PC-3 (cell line): Measurements from ENCODE around the gene WBP4. TPM values are rescaled to one million over a fixed set of nuclear protein-coding genes. Genes with fewer than 3 reads are reported as not detected.
"Not testable (repeated sequence)": the region's sequence is repeated elsewhere in the genome, so short reads cannot be mapped to it uniquely, and the experiment has no call there.

Experiments used
- ATAC-seq: fragments of 200-7000 bp; cut with Tn5 transposase; 2 replicates; pipeline ENCODE4 v1.9.1; 2020; ENCODE audit warnings: mild to moderate bottlenecking, moderate library complexity
- BruUV-seq: library from RNA; stranded (reverse); fragments of 400-500 nt; replicated peaks from 2 replicates; lab custom pipeline; 2021; lab: Mats Ljungman, UMichigan
- CTCF ChIA-PET: fragments of 300-600 bp; sonication (Branson Sonifier 250); formaldehyde crosslinking; loops from one replicate; lab custom pipeline; 2022; ENCODE audit warnings: antibody characterized with exemption; lab: Charles Lee
- POLR2A ChIA-PET: fragments of 300-600 bp; sonication (Branson Sonifier 250); formaldehyde crosslinking; loops from one replicate; lab custom pipeline; 2022; ENCODE audit warnings: antibody characterized with exemption; ENCODE audit not compliant: unreplicated experiment; lab: Charles Lee
- DNase-seq: peaks from one replicate; pipeline ENCODE4 v3.0.0-alpha.2; 2015
- H2AFZ ChIP-seq: fragments of 300-600 bp; sonication (generic); 2 replicates; pipeline ENCODE4 v1.6.0; 2016; ENCODE audit warnings: antibody characterized with exemption, low read length
- H3F3A ChIP-seq: fragments of 300-600 bp; sonication (generic); one replicate; pipeline ENCODE4 v1.6.0; 2017; ENCODE audit warnings: antibody characterized with exemption, low read length, control low read depth, mild to moderate bottlenecking; ENCODE audit not compliant: unreplicated experiment
- H3K27ac ChIP-seq: fragments of 300-600 bp; sonication (generic); 2 replicates; pipeline ENCODE4 v1.5.1; 2016; ENCODE audit warnings: mild to moderate bottlenecking, low read length
- H3K27me3 ChIP-seq: fragments of 300-600 bp; sonication (generic); 2 replicates; pipeline ENCODE4 v1.6.1; 2016; ENCODE audit warnings: low read length, mixed read lengths
- H3K36me3 ChIP-seq: fragments of 300-600 bp; sonication (generic); 2 replicates; pipeline ENCODE4 v1.6.1; 2016; ENCODE audit warnings: low read depth, mixed run types, low read length, mixed read lengths
- H3K4me1 ChIP-seq: fragments of 300-600 bp; sonication (generic); 2 replicates; pipeline ENCODE4 v1.5.1; 2016; ENCODE audit warnings: low read length; ENCODE audit not compliant: insufficient read depth
- H3K4me2 ChIP-seq: fragments of 300-600 bp; sonication (generic); 2 replicates; pipeline ENCODE4 v1.6.0; 2016; ENCODE audit warnings: low read length
- H3K4me3 ChIP-seq: fragments of 300-600 bp; sonication (generic); 2 replicates; pipeline ENCODE4 v1.5.1; 2016; ENCODE audit warnings: mild to moderate bottlenecking, low read length, mixed read lengths
- H3K79me2 ChIP-seq: fragments of 300-600 bp; sonication (generic); 2 replicates; pipeline ENCODE4 v1.6.1; 2017; ENCODE audit warnings: low read length, mixed read lengths
- H3K9ac ChIP-seq: fragments of 300-600 bp; sonication (generic); 2 replicates; pipeline ENCODE4 v1.6.0; 2016; ENCODE audit warnings: mild to moderate bottlenecking, low read length
- H3K9me2 ChIP-seq: fragments of 300-600 bp; sonication (generic); replicated peaks from 2 replicates; pipeline ENCODE4 v1.6.1; 2016; ENCODE audit warnings: mixed run types, low read length, mixed read lengths
- H3K9me3 ChIP-seq: fragments of 300-600 bp; sonication (generic); 2 replicates; pipeline ENCODE4 v1.6.1; 2016; ENCODE audit warnings: low read length, mixed read lengths
- H4K20me1 ChIP-seq: fragments of 300-600 bp; sonication (generic); 2 replicates; pipeline ENCODE4 v1.6.1; 2016; ENCODE audit warnings: low read length, mixed read lengths
- EZH2 ChIP-seq: fragments of 300-600 bp; sonication (generic); IDR thresholded peaks from one replicate; pipeline ENCODE4 v1.6.1; 2017; ENCODE audit warnings: antibody characterized with exemption, mild to moderate bottlenecking, low read length; ENCODE audit not compliant: unreplicated experiment
- EZH2phosphoT487 ChIP-seq: fragments of 300-600 bp; sonication (generic); IDR thresholded peaks from 2 replicates; pipeline ENCODE4 v1.6.1; 2018; ENCODE audit warnings: mild to moderate bottlenecking, antibody characterized with exemption, low read length, borderline replicate concordance
- intact Hi-C: fragments of 100-400 bp; cut with micrococcal nuclease; formaldehyde crosslinking; loops from 2 replicates; pipeline ENCODE4 v1.9.0; 2023
- total RNA-seq: library from RNA; depleted of rRNA; stranded (reverse); fragments of >200 nt; gene quantifications from 2 replicates; pipeline ENCODE4 v1.2.3, GENCODE V29; 2014
- TF ChIP-seq, protein P1 (sequence below): fragments of 300-600 bp; sonication (generic); conservative IDR thresholded peaks from 2 replicates; pipeline ENCODE4 v1.5.1; 2017; ENCODE audit warnings: antibody characterized with exemption, low read depth, mild to moderate bottlenecking, low read length

The WBP4 gene
- total RNA-seq, 1 experiment from 2014 or later = 7.3 TPM

DNA sequence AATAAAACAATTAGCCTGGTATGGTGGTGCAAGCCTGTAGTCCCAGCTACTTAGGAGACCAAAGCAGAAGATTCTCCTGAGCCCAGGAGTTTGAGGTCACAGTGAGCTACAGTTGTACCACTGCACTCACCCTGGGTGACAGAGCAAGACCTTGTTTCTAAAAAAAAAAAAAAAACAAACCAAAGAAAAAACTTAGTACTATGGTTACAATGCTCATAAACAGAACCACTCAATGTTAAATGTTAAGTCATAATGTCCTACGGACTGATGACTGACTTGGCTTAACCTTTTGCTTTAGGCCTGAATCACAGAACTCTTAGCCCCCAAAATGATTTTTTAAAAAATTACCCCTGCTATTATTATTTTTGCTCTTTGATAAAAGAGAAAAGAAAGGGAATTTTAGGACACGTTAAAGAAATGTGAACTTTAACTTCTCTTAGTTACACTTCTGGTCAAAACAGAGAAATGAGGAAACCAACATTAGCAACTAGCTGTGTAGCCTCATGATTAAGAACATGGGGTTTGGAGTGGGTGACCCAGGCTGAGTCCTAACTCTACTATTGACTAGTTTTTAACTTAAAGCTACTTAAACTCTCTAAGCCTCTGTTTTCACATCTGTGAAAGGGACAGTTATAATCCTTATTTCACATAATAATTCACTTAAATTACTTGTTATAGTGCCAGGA is 28.5 kb upstream of the WBP4 start:
- Histone ChIP-seq H3K9me3 (no peaks in the 10 kb centered on the region), H3K27ac (no peak overlapping the region), H3F3A (no peaks in the 10 kb centered on the region), H3K79me2 (no peaks in the 10 kb centered on the region), H4K20me1 (no peaks in the 10 kb centered on the region), H3K9ac (no peak overlapping the region), H2AFZ (no peak overlapping the region), H3K27me3 (no peaks in the 10 kb centered on the region), H3K36me3 (no peaks in the 10 kb centered on the region; the same call in 1 of the 2 replicates), H3K4me1 (no peaks in the 10 kb centered on the region), H3K9me2 (no peaks in the 10 kb centered on the region), H3K4me2 (no peak overlapping the region), H3K4me3 (no peak overlapping the region)
- no TSS peak for BruUV-seq
- no peak for ATAC-seq
- ChIA-PET CTCF (interaction anchor here (0.7 kb wide), 1 partner anchor 164 kb away, joined by 5 read pairs; no protein-coding TSS in a partner anchor), POLR2A (no interaction called here)
- intact Hi-C loops = no loop called here
- DNase-seq = no peak
- TF ChIP-seq EZH2phosphoT487 = no peak

DNA sequence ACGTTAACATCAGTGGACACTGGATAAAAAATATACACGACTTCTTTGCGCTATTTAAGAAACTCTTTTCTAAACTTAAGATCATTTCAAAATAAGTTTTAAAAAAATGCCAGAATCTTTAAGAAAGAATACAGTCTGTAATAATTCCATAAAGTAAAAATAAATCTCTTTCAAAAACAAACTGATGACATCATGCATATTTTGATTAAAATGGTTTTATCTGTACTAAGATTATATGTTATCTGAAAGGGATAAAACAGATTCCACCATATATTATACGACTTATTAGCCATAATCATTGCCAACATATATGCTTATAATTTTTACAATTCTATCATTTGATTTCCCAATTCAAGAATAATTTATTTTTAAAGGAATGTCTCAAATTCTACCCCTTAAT is 26.9 kb upstream of the WBP4 start:
- Histone ChIP-seq H3K9me3 (no peaks in the 10 kb centered on the region), H4K20me1 (no peaks in the 10 kb centered on the region), H3K79me2 (no peaks in the 10 kb centered on the region), H3K4me2 (no peak overlapping the region), H3K36me3 (no peaks in the 10 kb centered on the region; the same call in 1 of the 2 replicates), H3K9ac (no peak overlapping the region), H3K4me3 (no peak overlapping the region), H2AFZ (no peak overlapping the region), H3K4me1 (no peaks in the 10 kb centered on the region), H3K27me3 (no peaks in the 10 kb centered on the region), H3F3A (no peaks in the 10 kb centered on the region), H3K9me2 (no peaks in the 10 kb centered on the region), H3K27ac (no peak overlapping the region)
- BruUV-seq = no TSS peak
- ChIA-PET POLR2A (no interaction called here), CTCF (no interaction called here)
- intact Hi-C loops = no loop called here
- TF ChIP-seq EZH2phosphoT487 = no peak
- TF ChIP-seq, protein P1, sequence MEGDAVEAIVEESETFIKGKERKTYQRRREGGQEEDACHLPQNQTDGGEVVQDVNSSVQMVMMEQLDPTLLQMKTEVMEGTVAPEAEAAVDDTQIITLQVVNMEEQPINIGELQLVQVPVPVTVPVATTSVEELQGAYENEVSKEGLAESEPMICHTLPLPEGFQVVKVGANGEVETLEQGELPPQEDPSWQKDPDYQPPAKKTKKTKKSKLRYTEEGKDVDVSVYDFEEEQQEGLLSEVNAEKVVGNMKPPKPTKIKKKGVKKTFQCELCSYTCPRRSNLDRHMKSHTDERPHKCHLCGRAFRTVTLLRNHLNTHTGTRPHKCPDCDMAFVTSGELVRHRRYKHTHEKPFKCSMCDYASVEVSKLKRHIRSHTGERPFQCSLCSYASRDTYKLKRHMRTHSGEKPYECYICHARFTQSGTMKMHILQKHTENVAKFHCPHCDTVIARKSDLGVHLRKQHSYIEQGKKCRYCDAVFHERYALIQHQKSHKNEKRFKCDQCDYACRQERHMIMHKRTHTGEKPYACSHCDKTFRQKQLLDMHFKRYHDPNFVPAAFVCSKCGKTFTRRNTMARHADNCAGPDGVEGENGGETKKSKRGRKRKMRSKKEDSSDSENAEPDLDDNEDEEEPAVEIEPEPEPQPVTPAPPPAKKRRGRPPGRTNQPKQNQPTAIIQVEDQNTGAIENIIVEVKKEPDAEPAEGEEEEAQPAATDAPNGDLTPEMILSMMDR = no peak
- ATAC-seq (no peak), DNase-seq (no peak)

DNA sequence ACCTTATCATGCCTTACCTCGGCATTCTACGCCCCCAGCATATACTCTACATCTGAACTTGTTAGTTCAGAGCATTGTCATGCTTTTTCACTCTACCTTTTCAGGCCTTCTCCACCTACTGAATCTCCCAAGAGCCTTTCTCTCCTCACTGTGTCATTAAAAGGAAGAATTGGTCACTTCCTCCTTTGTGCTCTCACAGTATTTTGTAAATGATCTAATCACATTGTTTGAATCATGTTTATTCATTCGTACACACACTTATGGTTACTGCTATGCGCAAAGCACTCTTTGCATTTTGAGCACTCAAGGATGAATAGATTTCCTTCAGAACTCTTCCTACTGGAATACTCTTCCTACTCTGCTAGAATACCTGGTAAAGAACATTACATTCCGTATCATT is 26.4 kb upstream of the WBP4 start:
- Histone ChIP-seq H4K20me1 (no peaks in the 10 kb centered on the region), H2AFZ (no peak overlapping the region), H3K4me1 (no peaks in the 10 kb centered on the region), H3K27ac (no peak overlapping the region), H3K9me3 (no peaks in the 10 kb centered on the region), H3K9ac (no peak overlapping the region), H3K4me3 (no peak overlapping the region), H3K9me2 (no peaks in the 10 kb centered on the region), H3K36me3 (no peaks in the 10 kb centered on the region), H3F3A (no peaks in the 10 kb centered on the region), H3K27me3 (no peaks in the 10 kb centered on the region), H3K79me2 (no peaks in the 10 kb centered on the region), H3K4me2 (no peak overlapping the region)
- ATAC-seq = no peak
- POLR2A ChIA-PET = no interaction called here
- CTCF ChIA-PET = no interaction called here
- DNase-seq = no peak
- TF ChIP-seq, protein P1 = no peak
- TF ChIP-seq EZH2phosphoT487 (no peak), EZH2 (no peak)
- no TSS peak for BruUV-seq
- intact Hi-C loops = no loop called here

DNA sequence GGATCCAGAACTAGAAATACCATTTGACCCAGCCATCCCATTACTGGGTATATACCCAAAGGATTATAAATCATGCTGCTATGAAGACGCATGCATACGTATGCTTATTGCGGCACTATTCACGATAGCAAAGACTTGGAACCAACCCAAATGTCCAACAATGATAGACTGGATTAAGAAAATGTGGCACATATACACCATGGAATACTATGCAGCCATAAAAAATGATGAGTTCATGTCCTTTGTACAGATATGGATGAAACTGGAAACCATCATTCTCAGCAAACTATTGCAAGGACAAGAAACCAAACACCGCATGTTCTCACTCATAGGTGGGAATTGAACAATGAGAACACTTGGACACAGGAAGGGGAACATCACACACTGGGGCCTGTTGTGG is 24.8 kb upstream of the WBP4 start:
- H3K9ac ChIP-seq, ATAC-seq, H3K4me2 ChIP-seq, H3K4me3 ChIP-seq, intact Hi-C loops, H4K20me1 ChIP-seq, H3K79me2 ChIP-seq, H3K9me2 ChIP-seq, H3K9me3 ChIP-seq, H3K27ac ChIP-seq, H2AFZ ChIP-seq, POLR2A ChIA-PET, CTCF ChIA-PET, H3K27me3 ChIP-seq, H3K36me3 ChIP-seq, H3K4me1 ChIP-seq, DNase-seq, BruUV-seq, H3F3A ChIP-seq: not testable (repeated sequence)
